GM21447 (cell line): ENCODE results near the gene DLGAP1.

Experiments
- ATAC-seq: cut with Tn5 transposase; IDR thresholded peaks from one replicate; pipeline ENCODE4 v1.9.1; 2021; ENCODE audit not compliant: unreplicated experiment

The DLGAP1 gene

DNA sequence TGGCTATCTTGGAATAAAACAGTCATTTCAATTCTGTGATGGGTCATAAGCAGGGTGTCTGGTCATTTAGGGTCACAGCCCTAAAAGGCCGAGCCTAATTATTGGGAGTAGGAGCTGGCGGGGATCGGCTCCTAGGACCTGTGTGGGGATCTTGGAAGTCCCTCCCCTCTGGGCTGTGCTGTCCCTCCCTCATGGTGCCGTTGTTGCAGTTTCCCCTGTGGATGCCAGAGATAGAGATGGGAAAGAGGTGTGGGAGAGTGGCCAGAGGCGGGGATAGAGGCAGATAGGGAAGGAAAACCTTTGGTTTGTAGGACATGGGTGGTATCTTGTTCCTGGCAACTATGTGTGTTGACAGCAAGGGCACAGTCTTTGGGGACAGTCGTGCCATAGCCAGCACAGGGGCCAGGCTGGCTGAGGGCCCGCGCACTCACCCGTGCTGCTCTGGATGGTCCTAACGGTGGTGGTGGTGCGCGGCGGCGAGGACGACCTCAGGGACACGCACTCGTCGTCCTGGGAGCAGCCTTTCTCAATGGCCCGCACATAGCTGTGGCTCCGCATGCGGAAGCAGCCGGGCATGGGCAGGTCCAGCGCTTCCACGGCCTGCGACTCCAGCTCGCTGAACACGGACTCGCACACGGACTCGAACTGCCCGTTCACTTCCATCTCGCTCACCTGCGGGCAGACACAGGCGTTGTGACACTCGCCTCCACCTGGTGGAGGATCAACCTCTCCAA is 726.2 kb downstream of the DLGAP1 start:
- no peak for ATAC-seq

DNA sequence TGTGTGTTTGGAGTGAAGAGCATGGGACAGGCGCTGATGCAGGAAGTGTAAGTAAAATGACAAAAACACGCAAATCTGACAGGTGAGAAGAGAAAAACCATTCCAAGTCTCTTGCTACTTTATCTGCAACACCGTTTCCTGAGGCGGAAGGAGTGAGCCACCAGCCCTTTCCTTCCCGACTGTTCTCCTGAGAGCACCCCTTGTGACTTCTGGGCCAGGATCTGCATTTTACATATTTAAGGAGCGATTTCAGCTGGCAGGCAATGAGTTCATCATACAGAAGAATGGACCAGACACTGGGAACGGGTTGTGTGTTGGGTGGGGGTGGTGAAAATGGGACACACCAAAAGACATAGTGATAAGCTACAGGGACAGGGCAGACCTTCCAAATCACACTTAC is 727.8 kb downstream of the DLGAP1 start:
- ATAC-seq: no peak

- ATAC-seq: no peak
These were observed 728.7 kb downstream of the DLGAP1 start for GRCh38 chr18:3726238-3726951.

DNA sequence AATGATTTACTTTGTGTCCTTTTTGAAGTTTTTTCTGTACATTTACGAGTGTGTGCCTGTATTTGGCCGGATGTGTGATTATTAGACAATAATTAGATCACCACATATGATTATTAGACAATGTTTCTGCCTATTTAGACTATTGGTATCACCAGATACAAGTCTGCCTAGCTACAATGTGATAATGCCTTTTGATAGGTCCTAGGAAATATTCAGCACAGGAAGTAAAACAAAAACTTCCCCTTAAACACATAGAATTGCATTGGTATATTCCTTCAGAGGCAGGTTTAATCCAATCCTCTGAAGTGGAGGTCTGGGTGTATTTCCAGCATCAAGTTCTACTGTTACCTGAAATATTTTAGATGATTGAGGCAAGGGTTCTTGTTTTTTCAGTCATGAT is 730.0 kb downstream of the DLGAP1 start:
- ATAC-seq: no peak

- no peak for ATAC-seq
These were observed 731.6 kb downstream of the DLGAP1 start for GRCh38 chr18:3723554-3723953.

GRCh38 chr18:3722649-3723433 is 732.3 kb downstream of the DLGAP1 start:
- no peak for ATAC-seq

- ATAC-seq: no peak
These were observed 733.1 kb downstream of the DLGAP1 start for GRCh38 chr18:3721771-3722648.

GRCh38 chr18:3720818-3721545 is 734.1 kb downstream of the DLGAP1 start:
- ATAC-seq: no peak

- ATAC-seq: no peak
These were observed 734.9 kb downstream of the DLGAP1 start for GRCh38 chr18:3720159-3720558.

- ATAC-seq: no peak
These were observed 737.6 kb downstream of the DLGAP1 start for GRCh38 chr18:3717376-3718025.

DNA sequence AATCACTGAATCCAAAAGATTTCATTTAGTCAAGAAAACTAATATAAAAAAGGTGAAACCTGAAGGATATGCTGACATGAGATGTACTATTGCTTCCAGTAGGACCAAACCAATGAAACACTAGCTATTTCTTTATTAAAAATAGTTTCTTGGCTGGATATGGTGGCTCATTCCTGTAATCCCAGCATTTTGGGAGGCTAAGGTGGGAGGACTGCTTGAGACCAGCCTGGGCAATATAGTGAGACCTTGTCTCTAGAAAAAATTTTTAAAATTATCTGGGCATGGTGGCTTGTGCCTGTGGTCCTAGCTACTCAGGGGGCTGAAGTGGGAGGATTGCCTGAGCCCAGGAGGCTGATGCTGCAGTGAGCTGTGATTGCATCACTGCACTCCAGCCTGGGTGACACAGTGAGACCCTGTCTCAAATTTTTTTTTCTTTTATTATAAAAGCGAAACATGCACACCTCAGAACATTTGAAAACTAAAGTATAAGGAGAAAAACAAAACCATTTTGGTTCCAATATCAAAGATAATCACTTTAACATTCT is 738.9 kb downstream of the DLGAP1 start:
- no peak for ATAC-seq

GRCh38 chr18:3715231-3716080 is 739.7 kb downstream of the DLGAP1 start:
- no peak for ATAC-seq

DNA sequence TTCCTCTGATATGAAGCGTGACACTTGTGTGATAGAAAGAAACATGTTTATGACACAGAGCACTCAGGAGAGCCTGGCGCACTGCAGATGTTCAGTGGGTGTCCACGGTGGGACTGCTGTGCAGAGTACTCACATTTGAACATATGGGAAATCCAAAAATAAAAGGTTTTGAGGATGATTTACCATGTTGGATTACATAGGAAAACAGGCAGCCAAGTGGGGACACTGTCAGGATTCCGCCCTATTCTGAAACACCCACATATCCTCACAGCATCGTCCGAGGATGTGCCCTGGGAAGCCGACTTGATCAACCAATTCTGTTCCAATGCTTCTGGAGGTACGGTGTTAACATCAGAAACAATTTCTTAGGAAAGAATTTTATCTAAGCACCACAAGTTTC is 741.4 kb downstream of the DLGAP1 start:
- no peak for ATAC-seq

- no peak for ATAC-seq
These were observed 741.9 kb downstream of the DLGAP1 start for GRCh38 chr18:3713166-3713565.

DNA sequence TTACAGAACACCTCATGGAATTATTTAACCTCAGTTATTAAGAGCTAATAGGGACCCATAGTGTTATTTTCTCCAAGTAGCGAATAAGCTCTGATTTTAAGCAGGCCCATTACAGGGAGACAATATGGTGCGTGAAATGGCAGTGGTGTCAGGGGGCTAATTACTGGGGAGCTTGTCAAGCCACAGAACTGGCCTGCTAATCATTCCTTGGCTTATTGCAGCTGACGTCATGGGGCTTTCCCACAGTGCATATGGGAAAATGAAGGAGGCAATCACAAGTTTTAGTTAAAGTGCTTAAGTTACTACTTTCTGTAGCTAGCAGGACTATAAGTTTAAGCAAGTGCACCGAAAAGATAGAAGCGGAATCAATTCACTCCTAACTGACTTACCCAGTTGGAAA is 742.6 kb downstream of the DLGAP1 start:
- ATAC-seq: no peak

- no peak for ATAC-seq
These were observed 744.3 kb downstream of the DLGAP1 start for GRCh38 chr18:3710712-3711301.

- ATAC-seq: no peak
These were observed 745.9 kb downstream of the DLGAP1 start for GRCh38 chr18:3709205-3709604.
